Measurements from ENCODE around the gene PALD1.

Gene PALD1

DNA sequence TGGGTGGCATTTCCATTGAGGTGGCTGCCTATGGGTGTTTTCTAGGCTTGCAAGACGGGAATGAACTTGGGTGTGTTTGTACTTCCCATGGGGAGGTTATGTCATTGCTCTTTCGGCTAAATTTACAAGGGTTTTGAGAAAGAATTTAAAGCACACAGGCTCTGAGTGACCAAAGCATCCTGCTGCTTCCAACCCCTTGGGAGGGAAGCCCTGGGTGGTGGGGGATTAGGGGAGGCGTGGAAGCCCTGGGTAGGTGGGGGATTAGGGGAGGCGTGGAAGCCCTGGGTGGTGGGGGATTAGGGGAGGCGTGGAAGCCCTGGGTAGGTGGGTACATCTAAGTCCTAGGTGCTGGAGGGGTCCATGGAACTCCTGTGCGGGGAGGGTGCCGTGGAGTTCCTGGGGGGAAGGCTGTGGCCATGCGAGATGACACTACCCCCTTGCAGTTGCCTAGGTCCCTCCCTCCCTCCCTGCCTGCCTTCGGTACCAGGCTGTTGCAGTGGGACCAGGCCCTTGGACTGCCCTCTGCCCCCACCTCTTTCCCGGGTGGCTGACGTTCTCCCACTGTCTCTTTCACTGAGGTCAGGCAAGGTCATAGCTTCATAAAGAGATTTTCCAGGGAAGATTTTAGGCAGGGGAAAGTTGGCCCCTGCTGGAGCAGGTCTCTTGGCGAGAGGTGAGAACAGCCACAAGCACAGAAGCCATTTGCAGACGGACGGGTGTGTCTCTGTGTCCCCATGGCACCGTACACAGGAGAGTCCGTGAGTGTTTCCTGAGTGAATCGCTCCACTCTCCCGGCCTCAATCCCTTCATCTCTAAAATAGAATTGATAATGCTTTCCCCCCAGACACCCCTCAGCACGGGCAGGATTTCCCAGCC lies 104.5 kb downstream of the PALD1 start:
- no peak for TF ChIP-seq CEBPB (IDR thresholded peaks at IDR 0.05)
- TF ChIP-seq YY1 (IDR thresholded peaks at IDR 0.05; ENCODE audit: low read depth): no peak

GRCh38 chr10:70583669-70584037 lies 105.1 kb downstream of the PALD1 start:
- no peak for TF ChIP-seq MAX (IDR thresholded peaks at IDR 0.05)
- TF ChIP-seq CREB1 (IDR thresholded peaks at IDR 0.05; ENCODE audit: low read depth): no peak
- TF ChIP-seq RAD21 (IDR thresholded peaks at IDR 0.05; ENCODE audit: low read depth): no peak
- TF ChIP-seq FOXM1 (IDR thresholded peaks at IDR 0.05; ENCODE audit: borderline replicate concordance, low read depth): no peak
- TF ChIP-seq EP300 (IDR thresholded peaks at IDR 0.05; ENCODE audit: borderline replicate concordance): no peak

GRCh38 chr10:70584366-70584765 lies 105.8 kb downstream of the PALD1 start:
- TF ChIP-seq CEBPB (IDR thresholded peaks at IDR 0.05): no peak
- TF ChIP-seq EP300 (IDR thresholded peaks at IDR 0.05; ENCODE audit: borderline replicate concordance): no peak
- TF ChIP-seq ZBTB7A (IDR thresholded peaks at IDR 0.05; ENCODE audit: low read depth): no peak

- no peak for TF ChIP-seq RAD21 (IDR thresholded peaks at IDR 0.05; ENCODE audit: low read depth)
Observed at GRCh38 chr10:70584909-70585544, 106.5 kb downstream of the PALD1 start.

- TF ChIP-seq CREB1 (IDR thresholded peaks at IDR 0.05; ENCODE audit: low read depth): no peak
- TF ChIP-seq MAX (IDR thresholded peaks at IDR 0.05): no peak
- TF ChIP-seq USF1 (IDR thresholded peaks at IDR 0.05): no peak
- TF ChIP-seq TCF12 (IDR thresholded peaks at IDR 0.05; ENCODE audit: low read depth): no peak
- no peak for TF ChIP-seq REST (IDR thresholded peaks at IDR 0.05; ENCODE audit: low read depth)
- no peak for TF ChIP-seq RAD21 (IDR thresholded peaks at IDR 0.05; ENCODE audit: low read depth)
- no peak for TF ChIP-seq TAF1 (IDR thresholded peaks at IDR 0.05; ENCODE audit: low read depth)
- no peak for TF ChIP-seq TEAD4 (IDR thresholded peaks at IDR 0.05)
- no peak for TF ChIP-seq ZBTB7A (IDR thresholded peaks at IDR 0.05; ENCODE audit: low read depth)
- no peak for TF ChIP-seq YY1 (IDR thresholded peaks at IDR 0.05; ENCODE audit: low read depth)
- TF ChIP-seq CEBPB (IDR thresholded peaks at IDR 0.05): no peak
- no peak for TF ChIP-seq FOXM1 (IDR thresholded peaks at IDR 0.05; ENCODE audit: borderline replicate concordance, low read depth)
- TF ChIP-seq EGR1 (IDR thresholded peaks at IDR 0.05): no peak
- no peak for TF ChIP-seq NFIC (IDR thresholded peaks at IDR 0.05)
Observed at GRCh38 chr10:70585578-70586169, 107.1 kb downstream of the PALD1 start.

GRCh38 chr10:70586348-70586930 lies 107.9 kb downstream of the PALD1 start:
- TF ChIP-seq ZBTB7A (IDR thresholded peaks at IDR 0.05; ENCODE audit: low read depth): no peak
- no peak for TF ChIP-seq CREB1 (IDR thresholded peaks at IDR 0.05; ENCODE audit: low read depth)
- TF ChIP-seq NFIC (IDR thresholded peaks at IDR 0.05): no peak
- TF ChIP-seq CEBPB (IDR thresholded peaks at IDR 0.05): no peak
- no peak for TF ChIP-seq RAD21 (IDR thresholded peaks at IDR 0.05; ENCODE audit: low read depth)
- no peak for TF ChIP-seq EGR1 (IDR thresholded peaks at IDR 0.05)

- TF ChIP-seq FOXM1 (IDR thresholded peaks at IDR 0.05; ENCODE audit: borderline replicate concordance, low read depth): no peak
- no peak for TF ChIP-seq USF1 (IDR thresholded peaks at IDR 0.05)
- TF ChIP-seq EP300 (IDR thresholded peaks at IDR 0.05; ENCODE audit: borderline replicate concordance): no peak
- TF ChIP-seq CREB1 (IDR thresholded peaks at IDR 0.05; ENCODE audit: low read depth): no peak
- TF ChIP-seq ZBTB7A (IDR thresholded peaks at IDR 0.05; ENCODE audit: low read depth): no peak
- no peak for TF ChIP-seq YY1 (IDR thresholded peaks at IDR 0.05; ENCODE audit: low read depth)
- no peak for TF ChIP-seq TAF1 (IDR thresholded peaks at IDR 0.05; ENCODE audit: low read depth)
- no peak for TF ChIP-seq EGR1 (IDR thresholded peaks at IDR 0.05)
- no peak for TF ChIP-seq TEAD4 (IDR thresholded peaks at IDR 0.05)
- no peak for TF ChIP-seq NFIC (IDR thresholded peaks at IDR 0.05)
- no peak for TF ChIP-seq REST (IDR thresholded peaks at IDR 0.05; ENCODE audit: low read depth)
- no peak for TF ChIP-seq RAD21 (IDR thresholded peaks at IDR 0.05; ENCODE audit: low read depth)
- TF ChIP-seq CEBPB (IDR thresholded peaks at IDR 0.05): no peak
- TF ChIP-seq MAX (IDR thresholded peaks at IDR 0.05): no peak
- TF ChIP-seq TCF12 (IDR thresholded peaks at IDR 0.05; ENCODE audit: low read depth): no peak
Observed at GRCh38 chr10:70587045-70587658, 108.6 kb downstream of the PALD1 start.

Measured in Ishikawa (cell line).